ENCODE results near the gene ZNF678.

- TF ChIP-seq CTCF (IDR thresholded peaks at IDR 0.05) (no peak), POLR2A (IDR thresholded peaks at IDR 0.05) (no peak)
Measured at GRCh38 chr1:227545361-227545760, 18.0 kb upstream of the ZNF678 start.

Data from sigmoid colon (tissue), 3 donors.